Calu3 (cell line): ENCODE results near the gene SYNPO2. TPM values are rescaled to one million over a fixed set of nuclear protein-coding genes. Genes with fewer than 3 reads are reported as not detected.

ENCODE experiments used
- BruUV-seq: library from RNA; stranded (reverse); fragments of 400-500 nt; replicated peaks from 2 replicates; lab custom pipeline; 2021; lab: Mats Ljungman, UMichigan
- CTCF ChIA-PET: fragments of 300-600 bp; sonication (Branson Sonifier 250); formaldehyde crosslinking; loops from one replicate; lab custom pipeline; 2022; ENCODE audit warnings: antibody characterized with exemption; lab: Charles Lee
- DNase-seq: peaks from one replicate; pipeline ENCODE4 v3.0.0; 2022
- H3K27ac Mint-ChIP-seq: one replicate; pipeline ENCODE4 v1.8.0; 2022; ENCODE audit warnings: mixed read lengths; ENCODE audit not compliant: unreplicated experiment
- H3K27me3 Mint-ChIP-seq: one replicate; pipeline ENCODE4 v1.8.0; 2022; ENCODE audit warnings: mixed read lengths; ENCODE audit not compliant: unreplicated experiment
- H3K36me3 Mint-ChIP-seq: one replicate; pipeline ENCODE4 v1.8.0; 2022; ENCODE audit warnings: mild to moderate bottlenecking, moderate library complexity, mixed read lengths; ENCODE audit not compliant: insufficient read depth, unreplicated experiment
- H3K4me1 Mint-ChIP-seq: one replicate; pipeline ENCODE4 v1.8.0; 2022; ENCODE audit warnings: mild to moderate bottlenecking, low read depth, mixed read lengths; ENCODE audit not compliant: unreplicated experiment
- H3K4me3 Mint-ChIP-seq: one replicate; pipeline ENCODE4 v1.8.0; 2022; ENCODE audit warnings: mild to moderate bottlenecking, low read depth, moderate library complexity, mixed read lengths; ENCODE audit not compliant: unreplicated experiment
- H3K9me3 Mint-ChIP-seq: one replicate; pipeline ENCODE4 v1.8.0; 2022; ENCODE audit warnings: low read depth, mixed read lengths; ENCODE audit not compliant: unreplicated experiment
- intact Hi-C: fragments of 100-400 bp; cut with micrococcal nuclease; formaldehyde crosslinking; loops from one replicate; pipeline ENCODE4 v1.10.0; 2022; ENCODE audit not compliant: unreplicated experiment
- total RNA-seq: library from RNA; stranded (reverse); gene quantifications from 2 replicates; pipeline ENCODE4 v1.2.3, GENCODE V29; 2022
- TF ChIP-seq, protein P1 (sequence below): fragments of 200-600 bp; IDR thresholded peaks from one replicate; pipeline ENCODE4 v1.8.0; 2022; ENCODE audit warnings: antibody characterized with exemption; ENCODE audit not compliant: unreplicated experiment

Gene SYNPO2
- total RNA-seq, 1 experiment from 2014 or later: 0.17 TPM

DNA sequence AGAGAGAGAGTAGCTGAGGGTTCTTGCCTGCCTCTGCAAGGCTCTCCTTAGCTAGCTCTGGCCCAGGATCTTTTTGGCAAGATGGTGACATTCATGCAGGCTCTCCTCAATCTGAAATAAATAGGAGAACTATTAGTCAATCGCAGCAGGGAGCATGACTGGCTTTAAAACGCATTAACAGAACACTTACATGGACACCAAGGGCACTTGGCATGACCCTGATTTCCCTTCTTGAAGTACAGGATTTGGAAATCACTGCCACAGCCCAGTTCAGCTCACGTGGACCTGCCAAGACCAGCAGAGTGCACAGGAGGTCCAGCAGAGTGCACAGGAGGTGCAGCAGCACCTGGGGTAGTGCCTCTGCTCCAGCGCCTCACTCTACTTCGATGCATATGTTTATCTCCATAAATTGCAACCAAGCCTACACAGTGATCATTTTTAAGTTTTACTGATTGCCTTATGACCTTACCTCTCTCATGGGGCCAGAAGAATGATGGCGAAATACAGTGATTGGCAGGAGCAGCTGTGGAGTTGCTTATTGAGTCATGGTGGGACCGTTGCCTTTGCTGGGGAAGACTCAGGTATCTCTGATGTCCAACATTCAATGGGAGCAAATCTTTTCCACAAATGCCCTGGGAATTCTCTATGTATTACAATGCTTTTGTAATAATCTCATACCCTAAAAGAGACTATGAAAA lies 122.4 kb downstream of the SYNPO2 start:
- Mint-ChIP-seq H3K27ac (no peak overlapping the region), H3K27me3 (no peaks in the 10 kb centered on the region)

DNA sequence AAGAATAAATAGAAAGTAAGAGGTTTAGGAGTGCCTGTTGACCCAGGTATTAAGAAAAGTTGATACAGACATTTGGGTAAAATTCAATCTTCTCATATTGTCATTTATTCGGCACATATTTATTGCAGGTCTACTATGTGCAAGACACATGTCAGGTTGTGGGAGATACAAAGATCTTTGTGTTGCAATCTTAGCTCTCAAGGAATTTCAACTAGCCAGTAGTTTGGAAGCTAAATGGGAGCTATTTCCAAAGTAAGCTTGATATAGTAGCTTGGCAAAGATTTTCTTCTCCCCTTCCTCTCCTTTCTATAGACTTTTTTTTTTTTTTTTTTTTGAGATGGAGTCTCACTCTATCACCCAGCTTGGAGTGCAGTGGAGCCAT lies 122.9 kb downstream of the SYNPO2 start:
- no peak overlapping the region for H3K27ac Mint-ChIP-seq
- BruUV-seq: no TSS peak
- CTCF ChIA-PET: interaction anchor here (0.6 kb wide), 2 partner anchors 18 to 1765 kb away, joined by 3 to 4 read pairs; no protein-coding TSS in a partner anchor

More for the DNA sequence above, 122.4 kb downstream of the SYNPO2 start:
- CTCF ChIA-PET: interaction anchor here (0.6 kb wide), 2 partner anchors 19 to 1765 kb away, joined by 3 to 4 read pairs; no protein-coding TSS in a partner anchor
- Mint-ChIP-seq H3K36me3 (no peaks in the 10 kb centered on the region), H3K9me3 (no peaks in the 10 kb centered on the region), H3K4me3 (no peak overlapping the region), H3K4me1 (no peaks in the 10 kb centered on the region)
- no TSS peak for BruUV-seq
- intact Hi-C loops: no loop called here
- no peak for DNase-seq
- TF ChIP-seq, protein P1, sequence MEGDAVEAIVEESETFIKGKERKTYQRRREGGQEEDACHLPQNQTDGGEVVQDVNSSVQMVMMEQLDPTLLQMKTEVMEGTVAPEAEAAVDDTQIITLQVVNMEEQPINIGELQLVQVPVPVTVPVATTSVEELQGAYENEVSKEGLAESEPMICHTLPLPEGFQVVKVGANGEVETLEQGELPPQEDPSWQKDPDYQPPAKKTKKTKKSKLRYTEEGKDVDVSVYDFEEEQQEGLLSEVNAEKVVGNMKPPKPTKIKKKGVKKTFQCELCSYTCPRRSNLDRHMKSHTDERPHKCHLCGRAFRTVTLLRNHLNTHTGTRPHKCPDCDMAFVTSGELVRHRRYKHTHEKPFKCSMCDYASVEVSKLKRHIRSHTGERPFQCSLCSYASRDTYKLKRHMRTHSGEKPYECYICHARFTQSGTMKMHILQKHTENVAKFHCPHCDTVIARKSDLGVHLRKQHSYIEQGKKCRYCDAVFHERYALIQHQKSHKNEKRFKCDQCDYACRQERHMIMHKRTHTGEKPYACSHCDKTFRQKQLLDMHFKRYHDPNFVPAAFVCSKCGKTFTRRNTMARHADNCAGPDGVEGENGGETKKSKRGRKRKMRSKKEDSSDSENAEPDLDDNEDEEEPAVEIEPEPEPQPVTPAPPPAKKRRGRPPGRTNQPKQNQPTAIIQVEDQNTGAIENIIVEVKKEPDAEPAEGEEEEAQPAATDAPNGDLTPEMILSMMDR: no peak

DNA sequence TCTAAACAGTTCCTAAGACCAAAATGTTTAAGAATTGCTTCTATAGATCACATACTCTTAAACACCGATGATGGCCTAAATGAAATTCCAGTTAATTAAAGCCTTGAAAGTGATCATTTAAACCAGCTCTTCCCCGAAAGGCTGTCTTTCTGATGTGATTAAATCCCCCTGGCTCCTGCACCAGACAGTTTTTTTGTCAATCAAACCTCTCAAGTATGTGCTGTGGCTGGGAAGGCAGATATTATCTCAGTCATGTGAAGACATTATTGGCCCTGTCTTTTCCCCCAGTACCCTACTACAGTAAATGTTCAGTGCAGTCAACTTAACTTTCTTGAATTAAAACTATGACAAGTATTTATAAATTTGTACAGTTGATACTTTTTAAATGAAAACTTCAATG lies 126.0 kb downstream of the SYNPO2 start:
- no peaks in the 10 kb centered on the region for H3K36me3 Mint-ChIP-seq
- H3K9me3 Mint-ChIP-seq: no peaks in the 10 kb centered on the region
- H3K27me3 Mint-ChIP-seq: no peaks in the 10 kb centered on the region
- intact Hi-C loops: no loop called here
- no peaks in the 10 kb centered on the region for H3K4me1 Mint-ChIP-seq
- no peak overlapping the region for H3K4me3 Mint-ChIP-seq
- TF ChIP-seq, protein P1: no peak
- H3K27ac Mint-ChIP-seq: no peak overlapping the region
- no peak for DNase-seq
- no TSS peak for BruUV-seq
- CTCF ChIA-PET: no interaction called here

More for the DNA sequence above, 122.9 kb downstream of the SYNPO2 start:
- DNase-seq: no peak
- intact Hi-C loops: no loop called here
- H3K4me3 Mint-ChIP-seq: no peak overlapping the region
- no peaks in the 10 kb centered on the region for H3K4me1 Mint-ChIP-seq
- TF ChIP-seq, protein P1: no peak
- H3K27me3 Mint-ChIP-seq: no peaks in the 10 kb centered on the region
- H3K9me3 Mint-ChIP-seq: no peaks in the 10 kb centered on the region
- no peaks in the 10 kb centered on the region for H3K36me3 Mint-ChIP-seq

DNA sequence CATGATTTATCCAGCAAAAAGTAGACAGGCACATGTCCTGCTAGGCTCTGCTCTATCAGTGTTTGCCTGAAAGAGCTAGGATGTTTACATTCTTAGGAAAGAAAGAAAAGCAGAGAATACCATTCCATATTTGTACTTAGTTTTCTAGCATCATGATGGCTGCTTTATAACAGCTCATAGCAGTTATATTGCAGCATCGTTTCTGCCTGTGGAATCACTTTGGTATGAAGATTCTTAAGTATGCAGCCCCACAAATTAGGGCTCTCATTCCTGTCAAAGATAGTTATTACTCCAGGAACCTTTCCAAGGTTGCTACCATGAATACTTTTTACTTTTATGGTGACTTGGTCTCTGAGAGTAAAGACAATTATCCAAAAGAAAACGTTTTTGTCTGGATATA lies 128.0 kb downstream of the SYNPO2 start:
- intact Hi-C loops: no loop called here
- CTCF ChIA-PET: no interaction called here
- Mint-ChIP-seq H3K27me3 (no peaks in the 10 kb centered on the region), H3K4me1 (no peaks in the 10 kb centered on the region), H3K4me3 (no peak overlapping the region), H3K27ac (no peak overlapping the region), H3K9me3 (no peaks in the 10 kb centered on the region), H3K36me3 (no peaks in the 10 kb centered on the region)
- no peak for DNase-seq
- TF ChIP-seq, protein P1: no peak
- BruUV-seq: no TSS peak
